ENCODE measurements around the gene UBE2E2. TPM values are rescaled to one million over a fixed set of nuclear protein-coding genes. Genes with fewer than 3 reads are reported as not detected.
A peak's percentile ranks its signal among the peaks of the same experiment; 100 is the strongest.

UBE2E2 gene
- total RNA-seq, 1 experiment from 2014 or later, result 64.3 TPM

DNA sequence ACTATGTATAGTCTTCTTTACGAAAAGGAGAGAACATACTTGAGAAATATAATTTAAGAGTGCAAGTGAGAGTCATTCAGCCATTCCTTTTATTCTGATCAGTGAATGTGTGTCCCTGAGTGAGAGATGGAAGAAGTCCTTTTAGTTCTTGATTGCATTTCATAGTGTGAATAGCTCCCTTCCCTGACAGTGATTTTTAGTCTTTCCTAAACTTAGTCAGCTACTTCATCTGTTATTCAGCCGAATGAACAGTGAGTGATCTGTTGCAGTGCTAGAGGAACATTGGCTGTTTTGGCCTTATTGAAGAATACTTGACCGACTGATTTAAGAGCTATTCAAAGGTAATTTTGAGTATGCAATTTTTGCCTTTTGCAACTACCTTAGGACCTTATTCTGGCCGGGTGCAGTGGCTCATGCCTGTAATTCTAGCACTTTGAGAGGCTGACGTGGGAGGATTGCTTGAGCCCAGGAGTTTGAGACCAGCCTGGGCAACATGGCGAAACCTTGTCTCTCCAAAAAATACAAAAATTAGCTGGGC, 45.5 kb downstream of the UBE2E2 start:
- TF ChIP-seq, protein P1, sequence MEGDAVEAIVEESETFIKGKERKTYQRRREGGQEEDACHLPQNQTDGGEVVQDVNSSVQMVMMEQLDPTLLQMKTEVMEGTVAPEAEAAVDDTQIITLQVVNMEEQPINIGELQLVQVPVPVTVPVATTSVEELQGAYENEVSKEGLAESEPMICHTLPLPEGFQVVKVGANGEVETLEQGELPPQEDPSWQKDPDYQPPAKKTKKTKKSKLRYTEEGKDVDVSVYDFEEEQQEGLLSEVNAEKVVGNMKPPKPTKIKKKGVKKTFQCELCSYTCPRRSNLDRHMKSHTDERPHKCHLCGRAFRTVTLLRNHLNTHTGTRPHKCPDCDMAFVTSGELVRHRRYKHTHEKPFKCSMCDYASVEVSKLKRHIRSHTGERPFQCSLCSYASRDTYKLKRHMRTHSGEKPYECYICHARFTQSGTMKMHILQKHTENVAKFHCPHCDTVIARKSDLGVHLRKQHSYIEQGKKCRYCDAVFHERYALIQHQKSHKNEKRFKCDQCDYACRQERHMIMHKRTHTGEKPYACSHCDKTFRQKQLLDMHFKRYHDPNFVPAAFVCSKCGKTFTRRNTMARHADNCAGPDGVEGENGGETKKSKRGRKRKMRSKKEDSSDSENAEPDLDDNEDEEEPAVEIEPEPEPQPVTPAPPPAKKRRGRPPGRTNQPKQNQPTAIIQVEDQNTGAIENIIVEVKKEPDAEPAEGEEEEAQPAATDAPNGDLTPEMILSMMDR (IDR thresholded peaks at IDR 0.05; ENCODE audit: unreplicated experiment), result no peak
- H3K9me3 Mint-ChIP-seq (ENCODE audit: unreplicated experiment), result no peaks in the 10 kb centered on the region
- H3K27me3 Mint-ChIP-seq (ENCODE audit: insufficient read depth, unreplicated experiment), result no peaks in the 10 kb centered on the region
- H3K36me3 Mint-ChIP-seq (ENCODE audit: insufficient read depth, unreplicated experiment), result peaks cover 4% of the 10 kb centered on the region
- no peak overlapping the region for H3K27ac Mint-ChIP-seq (ENCODE audit: low read depth, unreplicated experiment)
- no peak for DNase-seq (ENCODE audit: unreplicated experiment)
- BruUV-seq (replicated peaks), result no TSS peak
- CTCF ChIA-PET, result interaction anchor here (0.6 to 1.1 kb wide), 2 partner anchors 8 to 335 kb away, joined by 3 to 4 read pairs; no protein-coding TSS in a partner anchor
- H3K4me1 Mint-ChIP-seq (ENCODE audit: insufficient read depth, unreplicated experiment), result peaks cover 6% of the 10 kb centered on the region
- POLR2A ChIA-PET, result interaction anchor here (0.6 kb wide), 1 partner anchor 37 kb away, joined by 4 read pairs; no protein-coding TSS in a partner anchor
- intact Hi-C loops (cut with micrococcal nuclease), result no loop called here
- H3K4me3 Mint-ChIP-seq (ENCODE audit: unreplicated experiment), result no peak overlapping the region

DNA sequence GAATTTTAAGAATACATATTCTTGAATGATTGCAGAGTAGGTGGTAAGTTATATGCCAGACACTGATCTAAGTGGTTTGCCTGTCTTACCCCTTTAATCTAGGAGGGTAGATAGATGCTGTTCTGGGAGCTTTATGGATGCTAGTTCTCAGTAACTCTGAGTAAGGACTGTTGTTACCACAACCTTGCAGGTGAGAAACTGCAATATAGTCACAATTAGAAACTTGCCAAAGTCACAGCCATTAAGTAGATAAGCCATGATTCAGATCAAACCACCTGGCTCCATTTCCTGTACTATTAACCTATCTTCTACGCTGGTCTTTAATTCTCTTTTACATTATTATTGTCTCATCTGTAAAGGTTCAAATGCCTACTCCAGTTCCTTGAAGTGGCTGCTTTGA, 46.8 kb downstream of the UBE2E2 start:
- no TSS peak for BruUV-seq (replicated peaks)
- H3K27me3 Mint-ChIP-seq (ENCODE audit: insufficient read depth, unreplicated experiment), result no peaks in the 10 kb centered on the region
- CTCF ChIA-PET, result no interaction called here
- POLR2A ChIA-PET, result no interaction called here
- DNase-seq (ENCODE audit: unreplicated experiment), result no peak
- peaks cover 16% of the 10 kb centered on the region for H3K4me1 Mint-ChIP-seq (ENCODE audit: insufficient read depth, unreplicated experiment)
- H3K27ac Mint-ChIP-seq (ENCODE audit: low read depth, unreplicated experiment), result no peak overlapping the region
- intact Hi-C loops (cut with micrococcal nuclease), result no loop called here
- TF ChIP-seq, protein P1 (IDR thresholded peaks at IDR 0.05; ENCODE audit: unreplicated experiment), result no peak
- H3K9me3 Mint-ChIP-seq (ENCODE audit: unreplicated experiment), result no peaks in the 10 kb centered on the region
- H3K4me3 Mint-ChIP-seq (ENCODE audit: unreplicated experiment), result no peak overlapping the region
- H3K36me3 Mint-ChIP-seq (ENCODE audit: insufficient read depth, unreplicated experiment), result peaks cover 4% of the 10 kb centered on the region

DNA sequence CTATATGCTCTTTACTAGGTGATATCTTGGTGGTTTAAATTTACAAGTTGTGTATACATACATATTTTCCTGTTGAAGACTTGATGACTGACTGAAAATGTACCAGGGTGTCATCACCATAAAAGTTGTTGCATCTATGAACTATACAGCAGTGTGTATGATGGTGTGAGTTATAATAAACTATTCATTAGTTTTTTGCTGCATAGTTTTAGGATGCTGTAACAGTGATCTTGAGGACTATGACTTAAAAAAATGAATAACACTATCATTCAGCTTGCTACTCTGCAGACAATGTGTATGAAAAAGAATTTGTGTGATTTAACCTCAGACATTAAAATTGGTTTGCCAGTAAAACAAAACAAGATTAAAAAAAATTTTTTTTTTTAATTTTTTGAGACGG, 49.0 kb downstream of the UBE2E2 start:
- no peaks in the 10 kb centered on the region for H3K9me3 Mint-ChIP-seq (ENCODE audit: unreplicated experiment)
- H3K27ac Mint-ChIP-seq (ENCODE audit: low read depth, unreplicated experiment), result no peak overlapping the region
- BruUV-seq (replicated peaks), result no TSS peak
- H3K4me1 Mint-ChIP-seq (ENCODE audit: insufficient read depth, unreplicated experiment), result peaks cover 16% of the 10 kb centered on the region
- ChIA-PET CTCF (no interaction called here), POLR2A (interaction anchor here (1.6 kb wide), 1 partner anchor 10 kb away, joined by 3 read pairs; no protein-coding TSS in a partner anchor)
- intact Hi-C loops (cut with micrococcal nuclease), result no loop called here
- peaks cover 4% of the 10 kb centered on the region for H3K36me3 Mint-ChIP-seq (ENCODE audit: insufficient read depth, unreplicated experiment)
- TF ChIP-seq, protein P1 (IDR thresholded peaks at IDR 0.05; ENCODE audit: unreplicated experiment), result no peak
- no peak for DNase-seq (ENCODE audit: unreplicated experiment)
- H3K27me3 Mint-ChIP-seq (ENCODE audit: insufficient read depth, unreplicated experiment), result no peaks in the 10 kb centered on the region
- H3K4me3 Mint-ChIP-seq (ENCODE audit: unreplicated experiment), result no peak overlapping the region

DNA sequence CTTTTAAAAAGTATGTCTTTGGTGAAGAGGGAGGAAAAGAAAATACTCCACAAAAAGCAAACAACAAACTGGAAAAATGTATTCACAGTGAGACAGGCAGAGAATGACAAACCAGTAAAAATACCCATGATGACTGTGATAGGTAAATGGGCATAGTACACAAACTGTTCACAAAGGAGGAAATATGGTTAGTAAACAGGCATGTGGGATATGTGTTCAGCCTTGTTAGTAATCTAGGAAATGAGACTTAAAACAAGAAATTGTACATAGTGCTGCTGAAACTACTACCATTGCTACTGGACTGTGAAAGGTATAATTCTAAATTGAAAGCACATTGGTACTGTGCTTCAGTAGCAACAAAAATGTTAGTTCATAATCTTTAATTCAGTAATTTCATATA, 50.1 kb downstream of the UBE2E2 start:
- BruUV-seq (replicated peaks), result TSS peak; percentile 6
- CTCF ChIA-PET, result no interaction called here
- Mint-ChIP-seq H3K9me3 (ENCODE audit: unreplicated experiment) (peaks cover 6% of the 10 kb centered on the region), H3K27ac (ENCODE audit: low read depth, unreplicated experiment) (no peak overlapping the region), H3K27me3 (ENCODE audit: insufficient read depth, unreplicated experiment) (no peaks in the 10 kb centered on the region), H3K36me3 (ENCODE audit: insufficient read depth, unreplicated experiment) (no peaks in the 10 kb centered on the region), H3K4me1 (ENCODE audit: insufficient read depth, unreplicated experiment) (peaks cover 21% of the 10 kb centered on the region), H3K4me3 (ENCODE audit: unreplicated experiment) (no peak overlapping the region)
- intact Hi-C loops (cut with micrococcal nuclease), result no loop called here
- POLR2A ChIA-PET, result no interaction called here
- no peak for DNase-seq (ENCODE audit: unreplicated experiment)
- TF ChIP-seq, protein P1 (IDR thresholded peaks at IDR 0.05; ENCODE audit: unreplicated experiment), result no peak

Data from MCF 10A (cell line).